ENCODE measurements around the gene LOXHD1.

GRCh38 chr18:46434629-46435028, 222.4 kb downstream of the LOXHD1 start:
- TF ChIP-seq TEAD1 (CRISPR knock-in tag; IDR thresholded peaks at IDR 0.05) (no peak), CTCF (IDR thresholded peaks at IDR 0.05) (no peak), PREB (CRISPR knock-in tag; IDR thresholded peaks at IDR 0.05; ENCODE audit: borderline replicate concordance) (no peak), MAX (CRISPR knock-in tag; IDR thresholded peaks at IDR 0.05) (no peak), MYBL2 (CRISPR knock-in tag; IDR thresholded peaks at IDR 0.05) (no peak), ZNF416 (CRISPR knock-in tag; IDR thresholded peaks at IDR 0.05) (no peak), ZNF281 (CRISPR knock-in tag; IDR thresholded peaks at IDR 0.05) (no peak), ZMAT4 (CRISPR knock-in tag; IDR thresholded peaks at IDR 0.05) (no peak), JUN (CRISPR knock-in tag; IDR thresholded peaks at IDR 0.05) (no peak)
